Measurements from ENCODE around the gene ST7. TPM values are rescaled to one million over a fixed set of nuclear protein-coding genes. Genes with fewer than 3 reads are reported as not detected.

Gene ST7
- total RNA-seq, 1 donor from 2014 or later = 22.1 TPM

DNA sequence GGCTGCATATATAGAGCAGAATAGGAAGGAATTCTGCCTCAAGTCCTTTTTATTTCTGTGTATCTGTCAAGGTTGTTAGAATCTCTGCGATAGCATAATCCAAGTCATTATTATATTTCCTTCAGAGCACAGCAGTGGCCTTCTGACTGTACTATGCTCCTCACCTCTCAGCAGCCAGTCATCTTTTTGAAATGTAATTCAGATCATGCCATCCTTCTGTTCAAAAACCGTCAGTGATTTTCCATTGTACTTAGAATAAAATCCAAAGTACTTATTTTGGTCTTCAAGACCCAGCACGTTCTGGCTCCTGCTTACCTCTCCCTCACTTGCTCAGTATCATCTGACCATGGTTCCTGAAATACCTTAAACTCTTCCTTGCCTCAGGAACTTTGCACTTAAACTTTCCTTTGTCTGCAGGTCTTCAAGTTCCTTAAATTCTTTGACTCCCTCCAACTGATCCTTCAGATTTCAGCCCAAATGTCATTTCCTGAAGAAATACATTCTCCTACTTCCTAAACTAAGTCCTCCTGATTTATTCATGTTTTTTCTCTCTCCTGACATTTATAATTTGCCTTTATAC, 112.4 kb downstream of the ST7 start:
- DNase-seq (ENCODE audit: low spot score) = no peak

DNA sequence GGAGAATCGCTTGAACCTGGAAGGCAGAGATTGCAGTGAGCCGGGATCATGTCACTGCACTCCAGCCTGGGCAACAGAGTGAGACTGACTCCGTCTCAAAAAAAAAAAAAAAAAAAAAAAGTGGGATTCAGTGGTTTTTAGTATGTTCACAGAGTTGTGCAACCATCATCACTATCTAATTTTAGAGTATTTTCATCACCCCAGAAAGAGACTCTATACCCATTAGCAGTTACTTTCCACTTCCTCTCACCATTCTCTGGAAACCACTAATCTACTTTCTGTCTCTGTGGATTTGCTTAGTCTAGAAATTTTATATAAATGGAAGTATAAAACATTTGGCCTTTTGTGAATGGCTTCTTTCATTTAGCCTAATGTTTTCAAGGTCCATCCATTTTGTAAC, 113.4 kb downstream of the ST7 start:
- DNase-seq (ENCODE audit: low spot score) = no peak

DNA sequence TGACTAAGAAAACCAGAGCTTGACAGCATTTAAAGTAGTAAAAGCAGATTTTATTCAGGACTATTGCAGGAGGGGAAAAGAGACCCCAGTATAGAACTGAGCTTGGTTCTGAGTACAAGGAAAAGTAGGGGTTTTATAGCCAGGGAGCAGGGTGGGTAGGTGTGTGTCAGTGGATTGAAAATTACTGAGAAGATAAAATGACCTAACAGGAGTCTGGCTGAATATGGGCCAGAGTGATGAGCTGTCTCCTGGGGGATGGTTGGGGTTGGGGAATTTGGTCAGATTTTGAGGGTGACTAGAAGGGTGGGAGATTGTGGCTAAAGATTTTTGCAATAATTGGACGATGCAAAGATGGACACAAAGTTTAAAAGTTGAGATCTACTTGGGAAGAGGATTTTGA, 114.0 kb downstream of the ST7 start:
- DNase-seq (ENCODE audit: low spot score) = no peak

DNA sequence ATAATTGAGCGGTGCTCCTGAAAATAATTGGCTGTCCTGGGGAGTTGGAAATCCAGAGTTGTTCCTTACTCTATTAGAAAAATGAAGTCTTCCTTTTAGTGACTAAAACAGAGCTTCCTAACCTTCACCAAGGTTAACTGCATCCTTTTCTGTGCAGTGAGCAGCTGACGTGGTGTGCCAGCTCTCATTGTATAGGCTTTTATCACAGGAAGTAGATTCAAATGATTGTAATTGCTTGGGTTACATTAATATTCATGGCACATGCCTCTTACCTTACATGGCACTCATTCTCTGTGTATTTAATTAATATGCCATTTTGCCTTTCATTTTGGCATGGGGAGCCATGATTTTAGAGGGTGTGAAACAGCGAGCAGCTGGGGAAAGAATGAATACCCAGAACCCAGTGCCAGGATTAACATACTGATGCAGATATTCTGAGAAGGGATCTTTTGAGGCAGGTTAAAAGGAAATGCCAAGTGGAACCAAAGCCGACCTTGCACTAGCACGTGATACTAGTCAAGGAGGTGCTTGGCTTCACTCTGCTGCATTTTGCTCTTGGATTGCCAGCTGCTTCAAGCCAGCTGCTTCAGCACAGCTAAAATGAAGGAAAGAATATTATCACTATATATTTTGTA, 115.3 kb downstream of the ST7 start:
- no peak for DNase-seq (ENCODE audit: low spot score)

DNA sequence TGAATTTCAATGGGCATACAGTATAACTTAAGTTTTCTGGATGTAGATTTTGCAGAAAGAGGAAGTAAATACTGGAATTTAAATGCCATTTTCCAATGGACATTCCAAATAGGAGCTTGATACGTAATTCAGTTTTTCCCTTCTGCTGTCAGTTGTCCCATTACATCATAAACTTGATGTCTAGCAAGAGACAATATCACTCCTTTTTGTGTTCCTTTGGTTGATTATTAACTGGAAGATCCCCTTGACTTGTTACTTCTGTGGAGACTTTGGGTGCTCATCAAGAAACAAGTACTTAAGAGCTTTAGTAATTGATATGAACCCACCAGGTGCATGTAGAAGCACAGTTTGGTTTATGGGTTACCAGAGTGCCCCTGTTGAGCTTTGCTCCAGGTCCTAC, 116.1 kb downstream of the ST7 start:
- no peak for DNase-seq (ENCODE audit: low spot score)

DNA sequence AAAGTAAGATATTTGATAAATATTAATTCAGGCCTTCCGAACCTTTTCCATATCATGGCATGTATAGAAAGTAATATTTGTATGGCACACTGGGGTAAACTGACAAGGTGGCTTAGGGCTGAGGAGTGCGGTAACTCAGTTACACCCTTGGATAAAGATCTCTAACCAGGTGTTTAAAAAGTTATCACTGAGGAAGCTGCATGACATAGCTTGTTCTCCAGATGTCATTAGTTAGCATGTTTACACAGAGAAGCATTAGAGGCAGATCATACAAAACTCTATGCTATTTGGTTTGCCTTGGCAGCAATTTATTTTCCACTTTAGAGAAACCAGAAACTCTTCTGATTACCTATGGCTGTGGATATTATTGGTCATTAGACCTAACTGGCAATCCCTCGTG, 118.2 kb downstream of the ST7 start:
- no peak for DNase-seq (ENCODE audit: low spot score)

DNA sequence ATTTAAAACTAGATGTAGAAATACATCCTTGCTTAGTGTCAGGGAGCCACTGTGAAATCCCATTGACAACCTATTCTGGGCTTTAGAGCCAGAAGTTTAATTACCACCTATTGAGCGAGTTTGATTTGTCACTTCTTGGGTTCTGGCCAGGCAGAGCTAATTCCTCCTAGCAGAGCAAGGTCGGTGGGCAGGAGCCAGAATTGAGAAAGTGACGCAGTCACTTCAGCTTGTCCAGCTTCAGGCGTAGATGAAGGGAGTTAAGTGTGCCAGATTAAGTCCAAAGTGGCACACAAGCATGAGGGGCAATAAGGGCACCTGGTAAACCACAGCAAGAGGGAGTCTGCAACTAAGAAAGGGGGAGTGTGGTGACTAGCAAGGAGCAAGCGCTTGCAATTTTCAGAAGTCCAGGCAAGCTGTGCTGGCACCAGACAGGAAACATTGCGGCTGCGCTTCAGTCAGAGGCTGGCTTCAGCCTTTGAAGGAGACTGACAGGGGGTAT, 119.4 kb downstream of the ST7 start:
- DNase-seq (ENCODE audit: low spot score) = peak; percentile 64

DNA sequence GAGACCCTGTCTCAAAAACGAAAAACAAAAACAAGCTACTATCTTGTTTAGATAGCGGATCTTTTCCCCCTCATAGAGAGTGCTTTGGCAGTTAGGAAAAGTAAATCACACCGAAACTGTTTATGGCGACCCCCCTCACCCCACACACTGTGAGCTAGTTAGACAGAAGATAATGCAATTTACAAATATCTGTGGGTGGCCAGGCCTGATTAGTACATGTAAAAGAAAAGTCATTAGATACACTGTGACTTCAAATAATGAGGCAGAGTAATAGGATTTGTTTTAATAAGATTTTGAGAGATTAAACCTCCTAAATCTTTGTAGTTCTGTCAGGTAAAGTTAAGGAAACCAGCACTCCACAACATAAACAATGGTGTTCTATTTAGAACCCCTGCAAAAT, 121.1 kb downstream of the ST7 start:
- DNase-seq (ENCODE audit: low spot score) = no peak

DNA sequence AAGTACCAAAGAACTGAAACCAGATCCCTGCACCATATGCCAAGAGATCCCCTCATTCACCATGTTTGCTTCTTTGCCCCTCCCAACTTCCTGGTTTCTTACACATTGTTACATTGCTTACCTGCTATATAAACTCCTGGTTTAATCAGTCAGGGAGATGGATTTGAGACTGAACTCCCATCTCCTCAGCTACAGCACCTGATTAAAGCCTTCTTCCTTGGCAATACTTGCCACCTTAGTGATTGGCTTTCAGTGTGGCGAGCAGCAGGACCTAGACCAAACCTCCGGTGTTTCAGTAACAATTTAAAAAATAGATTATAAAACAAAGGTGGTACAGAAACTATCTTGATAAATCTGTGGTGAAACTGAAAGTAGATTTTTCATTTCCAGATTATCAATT, 122.6 kb downstream of the ST7 start:
- DNase-seq (ENCODE audit: low spot score) = no peak

DNA sequence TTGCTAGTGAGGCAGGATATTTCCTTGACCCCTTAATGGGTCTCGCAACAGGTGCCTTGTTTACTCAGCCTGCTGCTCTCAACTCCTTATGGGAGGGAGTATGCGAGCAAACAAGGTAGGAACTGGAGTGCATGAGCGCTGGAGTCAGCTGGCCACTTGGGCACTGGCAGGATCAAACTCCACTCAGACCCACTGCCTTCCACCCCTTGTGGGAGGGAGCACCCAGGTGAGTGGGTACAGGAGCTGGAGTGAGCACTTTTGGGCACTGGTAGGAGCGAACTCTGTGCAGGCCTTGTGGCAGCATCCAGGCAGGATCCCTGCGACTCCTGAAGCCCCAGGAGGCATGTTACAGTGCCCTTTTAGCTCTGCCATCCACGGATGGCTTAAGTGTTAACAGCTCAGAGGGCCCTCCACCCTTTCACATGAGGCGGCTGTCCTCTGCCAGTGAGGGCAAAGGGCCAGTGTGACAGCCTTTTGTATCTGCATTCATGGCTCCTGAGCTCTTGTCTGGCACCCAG, 123.2 kb downstream of the ST7 start:
- DNase-seq (ENCODE audit: low spot score) = no peak

DNA sequence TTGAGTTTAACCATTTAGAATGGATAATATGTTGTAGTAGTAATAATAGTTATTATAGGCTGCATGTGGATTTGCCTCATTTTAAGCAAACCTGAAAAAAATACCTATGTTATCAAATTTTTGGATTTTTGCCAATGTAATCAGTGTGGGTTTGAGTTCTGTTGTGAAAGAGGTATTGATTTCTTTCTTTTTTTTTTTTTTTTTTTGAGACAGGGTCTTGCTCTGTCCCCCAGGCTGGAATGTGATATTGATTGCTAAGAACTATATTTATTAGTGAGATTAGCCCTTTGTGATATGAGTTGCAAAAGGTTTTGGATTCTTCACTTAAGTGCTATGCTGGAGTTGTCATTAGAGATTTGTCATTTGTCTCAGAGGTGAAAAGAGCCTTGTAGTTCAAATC, 124.4 kb downstream of the ST7 start:
- no peak for DNase-seq (ENCODE audit: low spot score)

DNA sequence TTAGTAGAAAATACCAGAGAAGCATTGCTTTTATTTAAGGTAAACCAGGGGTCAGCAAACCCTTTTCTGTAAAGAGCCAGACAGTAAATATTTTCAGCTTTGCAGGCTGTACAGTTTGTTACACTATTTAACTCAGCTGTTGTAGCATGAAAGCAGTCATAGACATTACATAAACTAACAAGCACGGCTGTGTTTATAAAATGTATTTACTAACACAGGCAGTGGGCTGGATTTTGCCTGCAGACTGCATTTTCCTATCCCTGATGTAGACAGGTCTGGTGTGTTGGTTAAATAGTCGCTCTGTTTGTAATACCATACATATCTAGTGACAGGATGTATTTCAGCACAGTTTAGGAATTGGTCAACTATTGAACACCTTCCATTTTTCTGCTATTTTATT, 129.3 kb downstream of the ST7 start:
- DNase-seq (ENCODE audit: low spot score) = no peak

DNA sequence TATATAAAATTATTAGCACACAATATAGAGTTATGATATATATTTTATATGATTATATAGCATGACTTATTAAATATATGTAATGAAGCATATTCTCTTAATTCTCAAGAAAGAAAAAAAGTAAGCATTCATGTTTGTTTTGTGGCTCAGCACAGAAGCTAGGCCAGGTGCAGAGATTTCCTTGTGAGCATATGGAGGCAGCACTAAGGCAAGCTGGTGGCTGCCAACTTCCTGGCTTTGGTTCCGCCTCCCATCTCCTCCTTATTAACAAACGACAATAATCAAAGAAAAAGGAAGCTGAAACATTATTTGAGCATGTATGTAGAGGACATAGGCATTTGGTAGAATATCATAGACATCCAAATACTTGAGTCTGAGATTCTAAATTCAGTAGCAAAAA, 130.3 kb downstream of the ST7 start:
- no peak for DNase-seq (ENCODE audit: low spot score)

DNA sequence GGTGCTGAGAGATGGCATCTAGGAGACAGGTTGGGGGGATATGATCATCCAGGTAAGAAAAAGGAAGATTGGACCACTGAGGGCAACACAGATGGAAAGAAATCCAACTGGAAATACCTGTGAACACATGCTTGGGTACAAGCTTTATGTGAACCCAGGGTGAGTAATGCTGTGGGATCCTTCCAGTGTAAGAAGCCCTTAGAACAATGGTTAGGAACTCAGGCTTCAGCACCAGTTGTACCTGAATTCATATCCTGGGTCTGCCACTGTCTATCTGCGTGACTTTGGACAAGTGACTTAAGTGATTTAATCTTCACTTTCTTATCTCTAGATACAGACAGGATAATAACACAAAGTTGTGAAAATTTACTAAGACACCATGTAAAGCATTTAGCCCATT, 131.0 kb downstream of the ST7 start:
- no peak for DNase-seq (ENCODE audit: low spot score)

DNA sequence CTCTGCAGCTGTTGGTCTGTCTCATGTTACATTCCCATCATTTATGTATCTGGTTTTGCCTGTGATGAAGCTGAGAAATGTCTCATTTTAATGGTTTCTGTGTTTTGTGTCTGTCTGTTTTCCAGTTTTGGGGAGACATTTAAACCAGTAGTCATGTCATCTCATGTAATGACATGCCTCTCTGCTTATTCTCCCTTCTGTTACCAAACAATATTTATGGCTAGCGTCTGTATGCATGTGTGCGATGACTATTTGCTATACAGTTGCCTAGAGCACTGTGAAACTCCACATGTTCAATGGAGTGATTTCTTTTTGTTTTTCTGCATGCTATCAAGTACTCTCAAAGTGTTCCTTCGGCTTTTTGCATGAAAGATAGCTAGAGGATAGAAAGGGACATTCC, 132.0 kb downstream of the ST7 start:
- DNase-seq (ENCODE audit: low spot score) = no peak

DNA sequence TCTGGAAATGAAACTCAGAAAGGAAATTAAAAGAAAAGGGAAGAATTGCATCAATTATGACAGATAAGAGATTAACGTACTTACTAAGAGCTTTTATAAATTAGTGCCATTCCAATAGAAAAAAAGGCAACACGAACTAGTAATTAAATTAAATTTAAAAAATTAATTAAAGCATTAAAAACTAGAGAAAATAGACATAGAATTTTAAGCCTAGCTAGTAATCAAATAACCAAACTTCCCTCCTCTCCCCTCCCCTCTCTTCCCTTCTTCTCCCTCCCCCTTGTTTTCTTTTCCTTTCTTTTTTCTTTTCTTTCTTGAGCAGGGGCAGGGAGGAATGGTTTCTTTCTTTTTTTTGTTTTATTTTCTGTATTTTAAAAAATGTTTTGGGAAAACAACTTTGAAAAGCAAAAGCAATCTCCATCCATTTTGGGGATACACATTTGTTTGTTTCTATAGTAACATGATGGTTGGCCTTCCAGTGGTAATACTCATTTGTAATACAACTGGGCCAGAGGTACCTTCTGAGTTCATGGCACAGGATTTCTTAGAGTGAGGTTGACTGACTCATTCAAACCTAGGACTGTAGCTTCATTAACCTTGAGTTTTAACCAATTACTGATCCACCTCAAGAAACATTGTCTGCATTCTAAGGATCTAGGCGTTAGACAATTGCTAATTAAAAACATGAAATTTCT, 132.6 kb downstream of the ST7 start:
- no peak for DNase-seq (ENCODE audit: low spot score)

DNA sequence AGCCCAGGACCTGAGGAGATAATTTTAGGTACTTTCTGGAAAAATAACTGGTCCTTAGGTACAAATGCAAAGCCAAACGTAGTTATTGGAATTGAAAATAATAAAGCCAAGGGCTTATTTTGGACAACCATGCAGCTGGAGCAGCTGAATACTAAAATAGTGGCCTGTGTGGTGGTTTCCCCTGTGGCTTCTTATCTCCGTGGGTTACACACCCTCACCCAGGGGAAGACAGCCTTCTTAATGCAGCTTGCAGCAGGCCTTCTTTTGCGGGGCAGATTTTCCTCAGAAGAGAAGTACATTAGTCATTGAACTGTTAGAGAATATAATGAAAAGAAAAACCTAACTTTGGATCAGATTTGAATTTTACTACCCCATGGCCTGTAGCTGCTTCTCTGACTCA, 133.5 kb downstream of the ST7 start:
- DNase-seq (ENCODE audit: low spot score) = no peak

DNA sequence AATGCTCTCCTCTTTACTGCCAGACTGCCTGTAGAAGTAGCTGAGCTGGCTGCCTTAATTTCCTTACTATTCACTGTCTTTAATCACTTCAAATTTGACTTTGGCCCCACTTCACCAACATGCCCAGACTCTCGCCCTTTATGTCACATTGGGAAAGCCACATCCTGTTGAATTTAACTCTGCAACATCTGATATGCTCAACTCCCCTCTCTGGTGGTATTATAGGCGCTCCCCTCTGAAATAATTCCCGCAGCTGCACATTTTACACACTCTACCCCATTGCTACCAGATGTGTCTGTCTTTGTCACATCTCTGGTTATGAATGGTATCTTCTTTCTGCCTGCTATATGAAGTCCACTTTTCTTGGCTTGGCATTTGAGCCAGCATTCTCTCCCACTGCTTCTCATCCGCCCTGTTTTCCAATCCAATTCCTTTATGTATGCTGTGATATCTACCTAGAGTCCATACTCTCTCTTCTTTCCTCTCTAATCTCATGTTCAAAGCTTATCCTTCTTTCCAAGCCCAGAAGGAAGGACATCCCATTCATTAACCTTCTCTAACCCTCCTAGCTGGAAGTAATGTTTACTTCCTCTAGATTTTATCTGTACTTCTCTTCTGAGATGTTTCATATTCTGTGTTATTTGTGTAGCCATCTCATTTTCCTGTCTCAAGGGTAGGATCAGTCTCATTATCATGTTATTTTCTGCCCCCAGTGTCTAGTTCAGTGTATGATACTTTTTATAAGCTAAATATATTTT, 134.5 kb downstream of the ST7 start:
- DNase-seq (ENCODE audit: low spot score) = no peak

DNA sequence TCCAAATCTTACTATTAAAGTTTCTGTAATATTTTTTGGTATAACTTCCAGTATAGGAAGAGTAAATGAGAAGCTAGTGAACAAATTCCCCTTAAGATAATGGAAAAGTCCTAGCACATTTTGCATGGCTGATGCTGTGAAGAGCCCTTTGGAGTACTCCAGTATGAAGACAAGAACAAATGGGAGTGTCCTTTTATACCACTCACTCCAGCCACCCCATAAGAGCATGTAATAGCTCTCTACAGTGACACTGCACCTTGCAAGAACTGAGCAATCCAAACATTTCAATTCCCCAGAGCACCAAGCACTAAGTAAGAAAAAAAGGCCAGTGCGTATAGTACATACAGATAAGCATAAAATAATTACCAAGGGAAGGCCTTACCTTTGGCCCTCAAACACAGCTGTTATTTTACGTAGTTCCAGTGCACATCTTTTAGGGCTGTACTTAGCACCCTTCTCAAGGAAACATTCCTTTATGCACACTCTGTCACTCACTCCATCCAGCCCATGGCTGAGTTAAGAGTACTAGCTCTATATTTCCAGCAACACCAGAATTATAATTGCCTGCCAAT, 135.4 kb downstream of the ST7 start:
- no peak for DNase-seq (ENCODE audit: low spot score)

DNA sequence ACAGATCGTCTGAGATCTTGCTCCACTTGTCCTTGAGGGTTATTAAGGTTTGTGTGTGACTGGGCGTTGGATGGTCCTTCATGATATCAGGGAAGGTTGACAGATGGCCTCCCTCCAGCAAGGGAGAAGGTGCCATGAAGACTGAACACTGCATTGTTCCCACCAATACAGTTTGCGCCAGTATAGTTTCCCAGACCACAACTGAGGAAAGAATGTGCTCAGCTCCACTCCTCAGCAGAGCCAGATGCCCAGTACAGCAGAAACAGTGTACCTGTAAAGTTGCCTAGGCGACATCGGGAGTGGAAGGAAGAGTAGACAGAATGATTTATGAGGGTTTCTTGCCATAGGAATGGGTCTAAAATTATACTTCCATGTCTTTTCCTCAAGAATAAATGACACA, 137.5 kb downstream of the ST7 start:
- DNase-seq (ENCODE audit: low spot score) = no peak

DNA sequence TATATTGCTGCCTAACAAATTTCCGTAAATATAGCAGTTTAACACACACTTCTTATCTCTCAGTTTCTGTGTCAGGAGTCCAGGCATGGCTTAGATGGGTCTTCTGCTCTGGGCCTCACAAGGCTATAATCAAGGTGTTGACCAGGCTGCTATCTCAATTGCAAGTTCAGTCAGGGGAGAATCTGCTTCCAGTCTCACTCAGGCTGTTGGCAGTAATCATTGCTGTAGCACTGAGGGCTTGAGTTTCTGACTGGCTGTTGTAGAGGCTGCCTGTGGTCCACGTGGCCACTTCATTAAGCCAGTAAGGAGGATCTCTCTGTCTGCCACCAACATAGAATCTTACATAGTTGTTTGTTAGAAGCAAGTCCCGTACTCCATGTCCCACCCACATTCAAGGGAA, 138.4 kb downstream of the ST7 start:
- DNase-seq (ENCODE audit: low spot score) = no peak

DNA sequence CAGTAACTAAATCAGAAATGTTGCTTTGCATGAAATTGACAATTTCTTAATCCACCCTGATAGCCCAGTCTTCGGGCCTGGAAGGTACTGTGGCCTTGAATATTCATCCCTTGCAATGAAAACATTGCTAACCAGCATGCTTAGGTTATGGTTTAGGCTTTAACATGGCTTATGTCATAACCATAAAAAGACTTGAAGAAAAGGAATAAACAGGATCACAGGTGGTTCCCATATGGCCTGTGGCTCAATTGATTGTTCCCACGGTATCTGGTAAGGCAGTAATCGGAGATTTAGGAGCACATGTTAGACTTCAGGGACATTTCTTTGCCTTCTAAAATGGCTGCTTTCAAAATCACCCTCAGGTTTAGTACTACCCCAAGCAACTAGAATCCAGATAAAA, 139.5 kb downstream of the ST7 start:
- DNase-seq (ENCODE audit: low spot score) = no peak
